HS-27A (cell line): Measurements from ENCODE around the gene MFAP2.
A peak's percentile ranks its signal among the peaks of the same experiment; 100 is the strongest.

Experiments used
- DNase-seq: peaks from one replicate; pipeline ENCODE4 v3.0.0-alpha.2; 2012; ENCODE audit warnings: low read depth, missing footprints

Gene MFAP2

DNA sequence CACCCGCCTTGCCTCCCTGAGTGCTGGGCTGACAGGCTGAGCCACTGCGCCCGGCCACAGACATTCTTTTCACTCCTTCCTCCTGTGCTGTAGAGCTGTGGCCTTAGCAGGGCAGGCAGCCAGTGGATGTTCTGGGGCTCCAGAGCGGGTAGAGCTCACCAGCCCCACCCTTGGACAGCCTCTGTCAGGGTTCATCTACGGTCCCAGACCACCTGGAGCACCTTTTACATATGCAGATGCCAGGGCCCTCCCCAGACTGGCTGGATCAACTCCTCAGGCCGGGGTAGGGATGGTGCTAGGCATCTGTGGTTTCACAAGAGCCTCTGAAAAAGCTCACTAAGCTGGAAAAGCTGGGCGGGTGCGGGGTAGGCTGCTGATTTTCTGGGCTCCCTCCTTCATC is 26.7 kb upstream of the MFAP2 start:
- DNase-seq: no peak

DNA sequence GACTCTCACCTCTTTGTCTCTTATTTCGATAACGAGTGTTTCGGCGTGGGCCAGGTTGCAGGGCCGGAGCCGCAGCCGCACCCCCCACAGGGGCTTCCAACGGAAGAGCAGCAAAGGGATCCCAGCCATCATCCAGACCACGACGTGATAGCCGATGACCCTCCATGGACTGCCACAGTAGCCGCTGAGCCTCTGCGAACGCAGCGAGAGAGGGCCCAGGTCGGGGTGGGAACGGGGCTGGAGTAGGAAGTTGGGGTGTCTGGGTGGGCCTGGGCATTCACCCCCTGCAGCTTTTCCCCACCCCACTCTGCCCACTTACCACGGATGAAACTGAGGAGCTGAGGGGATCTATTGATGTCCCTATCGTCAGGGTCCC is 24.9 kb upstream of the MFAP2 start:
- no peak for DNase-seq

DNA sequence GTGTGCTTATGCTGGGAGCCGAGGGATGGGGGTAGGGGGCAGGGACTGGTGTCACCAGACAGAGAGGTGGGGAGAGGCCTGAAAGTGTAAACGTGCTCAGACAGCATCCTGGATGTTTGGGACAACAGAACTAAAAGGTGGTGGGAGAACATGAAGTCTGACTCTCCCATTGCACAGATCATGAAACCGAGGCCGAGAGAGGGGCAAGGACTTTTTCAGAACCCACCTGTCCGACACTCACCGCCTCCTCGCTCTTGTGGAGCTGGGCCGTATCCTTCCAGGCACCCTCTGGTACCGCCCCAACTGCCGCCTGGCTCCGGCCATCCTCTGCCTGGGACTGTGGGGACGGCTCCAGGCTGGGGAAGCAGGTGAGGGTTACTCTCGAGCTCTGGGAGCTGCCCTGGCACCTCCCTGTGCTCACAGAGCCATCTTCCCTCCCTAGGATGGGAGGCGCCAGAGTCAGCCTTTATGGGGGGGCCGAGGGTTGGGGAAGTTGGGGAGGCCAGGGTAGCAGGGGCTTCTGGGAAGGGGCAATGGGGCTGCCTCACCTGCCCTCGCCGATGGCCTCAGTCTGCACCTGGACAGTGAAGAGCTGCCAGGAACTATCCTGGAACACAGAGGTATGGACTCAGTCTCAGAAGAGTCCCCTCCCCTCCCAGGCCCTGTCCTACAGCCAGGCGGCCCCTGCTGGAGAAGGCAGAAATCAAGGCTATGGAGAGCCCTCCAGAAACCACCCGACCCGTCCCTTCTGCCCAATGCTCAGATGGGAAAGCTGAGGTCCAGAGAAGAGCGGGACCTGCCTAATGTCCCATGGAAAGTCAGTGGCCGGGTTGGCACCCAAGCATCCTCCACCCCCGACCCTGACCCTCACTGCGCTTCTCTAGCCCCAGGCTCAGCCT is 24.3 kb upstream of the MFAP2 start:
- DNase-seq: no peak

DNA sequence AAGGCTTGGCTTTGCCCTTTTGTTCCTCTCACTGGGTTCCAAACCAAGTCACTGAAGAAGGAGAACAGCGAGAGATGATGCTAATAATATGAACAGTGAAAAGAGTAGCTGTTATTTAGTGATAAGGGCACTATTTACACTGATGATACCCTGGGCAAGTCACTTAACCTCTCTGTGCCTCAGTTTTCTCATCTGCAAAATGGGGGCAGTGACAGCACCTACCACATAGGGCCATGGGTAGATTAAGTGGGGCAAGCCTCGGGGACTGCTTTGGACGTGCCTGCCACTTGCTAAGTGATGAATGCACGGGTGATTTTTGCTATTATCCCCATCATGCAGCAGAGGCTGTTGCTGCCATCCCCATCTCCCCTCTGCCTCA is 22.1 kb upstream of the MFAP2 start:
- no peak for DNase-seq

DNA sequence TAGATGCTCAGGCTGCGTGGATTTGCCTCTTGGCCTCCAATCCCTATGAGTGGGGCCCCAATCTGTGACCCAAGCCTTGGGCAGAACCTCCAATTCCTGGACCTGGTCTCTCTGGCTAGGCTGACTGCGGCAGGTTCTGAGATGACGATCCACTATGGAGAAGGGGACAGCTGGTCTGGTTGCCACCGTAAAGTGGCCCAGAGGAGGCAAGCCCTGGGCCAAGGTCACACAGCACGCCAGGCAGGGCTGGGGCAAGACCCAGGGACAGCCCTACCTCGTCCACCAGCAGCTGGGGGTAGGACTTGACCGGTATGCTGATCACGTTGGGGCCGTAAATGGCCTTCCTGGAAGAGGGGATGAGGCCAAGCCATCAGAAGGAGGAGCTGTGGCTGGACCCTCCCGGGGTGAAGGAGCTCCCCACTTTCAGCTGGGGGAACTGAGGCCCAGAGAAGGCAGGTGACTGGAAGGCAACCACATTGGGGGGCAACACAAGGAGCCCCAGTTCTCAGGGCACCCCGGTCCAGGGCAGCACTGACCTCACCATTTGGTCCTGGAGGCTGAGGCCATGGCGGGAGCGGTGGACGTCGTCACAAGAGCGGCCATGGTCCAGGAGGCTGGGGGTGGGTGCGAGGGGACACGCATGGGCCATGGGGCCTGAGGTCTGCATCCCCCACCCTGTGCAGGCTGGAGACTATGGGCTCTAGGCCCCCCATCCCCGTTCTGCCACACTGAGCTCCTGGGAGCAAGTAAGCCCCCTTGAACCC is 21.5 kb upstream of the MFAP2 start:
- DNase-seq: no peak

DNA sequence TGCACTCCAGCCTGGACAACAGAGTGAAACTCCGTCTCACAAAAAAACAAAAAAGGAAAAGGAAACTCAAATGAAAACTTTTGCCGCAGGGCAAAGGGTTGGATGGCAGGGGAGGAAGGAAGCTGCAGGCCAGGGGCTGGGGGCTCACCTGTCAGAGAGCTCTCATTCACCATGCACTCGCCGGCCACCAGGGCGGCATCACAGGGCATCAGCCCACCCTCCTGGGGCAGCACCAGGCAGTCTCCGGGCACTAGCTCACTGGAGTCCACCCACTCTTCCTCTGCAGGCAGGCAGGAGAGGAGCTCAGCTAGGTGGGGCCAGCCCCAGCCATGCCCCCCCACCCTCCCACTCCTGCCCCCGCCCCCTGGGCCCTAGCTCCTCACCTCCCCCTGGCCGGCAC is 19.4 kb upstream of the MFAP2 start:
- no peak for DNase-seq

DNA sequence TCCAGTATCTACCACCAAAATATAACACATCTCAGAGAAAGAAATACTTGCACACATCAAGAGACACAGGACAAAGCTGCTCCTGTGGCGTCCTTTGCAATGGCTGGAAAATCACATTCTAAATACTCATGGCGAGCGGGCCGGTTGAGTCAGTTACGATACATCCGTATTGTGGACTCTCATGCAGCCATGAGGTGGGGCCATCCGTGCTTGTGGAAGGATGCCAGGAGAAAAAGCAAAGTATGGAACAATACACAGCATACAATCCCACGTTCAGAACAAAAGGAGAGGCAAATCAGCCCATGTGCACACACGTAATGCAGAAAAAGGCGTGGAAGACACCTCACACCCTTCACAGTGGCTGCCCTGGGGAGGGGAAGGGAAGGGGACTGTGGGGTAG is 18.2 kb upstream of the MFAP2 start:
- DNase-seq: no peak

DNA sequence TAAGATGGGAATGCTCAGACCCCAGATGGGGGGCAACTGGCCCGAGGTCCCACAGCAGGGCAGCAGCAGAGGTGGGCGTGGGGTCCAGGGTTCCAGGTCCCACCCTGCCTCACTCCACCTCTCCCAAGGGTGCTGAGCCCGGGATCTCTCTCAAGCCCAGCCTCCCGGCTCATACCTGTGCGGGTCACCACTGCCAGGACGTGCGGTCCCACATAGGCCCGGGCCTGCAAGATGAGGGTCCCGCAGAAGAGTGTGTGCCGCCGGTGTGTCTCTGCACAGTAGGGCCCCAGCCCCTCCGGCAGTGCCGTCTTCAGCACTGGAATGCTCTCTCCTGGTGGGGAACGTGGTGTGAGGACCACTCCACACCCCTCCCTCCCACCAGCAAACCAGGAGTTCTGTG is 16.4 kb upstream of the MFAP2 start:
- DNase-seq: no peak

DNA sequence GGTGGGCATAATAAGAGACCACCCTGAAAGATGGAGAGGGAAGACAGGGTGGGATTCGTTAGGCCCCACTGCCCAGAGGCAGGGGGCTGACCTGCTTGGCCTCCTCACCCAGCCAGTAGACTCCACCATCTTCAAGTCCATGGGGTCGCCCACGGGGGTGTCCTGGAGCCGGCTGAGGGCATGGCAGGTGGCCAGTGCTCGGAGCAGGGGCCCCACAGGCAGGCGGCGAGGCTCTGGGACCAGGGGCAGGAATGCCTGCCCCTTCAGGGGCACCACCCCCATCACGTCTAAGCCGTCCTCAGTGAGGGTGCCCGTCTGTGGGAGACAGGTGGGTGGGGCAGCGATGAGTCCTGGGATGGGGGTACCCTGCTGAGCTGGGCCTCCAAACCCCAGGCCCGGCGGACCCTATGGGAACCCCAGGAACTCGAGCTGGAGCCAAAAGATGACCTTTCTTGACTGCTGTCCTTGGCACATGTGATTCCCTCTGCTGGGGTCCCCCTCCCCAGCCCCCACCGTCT is 13.2 kb upstream of the MFAP2 start:
- no peak for DNase-seq

DNA sequence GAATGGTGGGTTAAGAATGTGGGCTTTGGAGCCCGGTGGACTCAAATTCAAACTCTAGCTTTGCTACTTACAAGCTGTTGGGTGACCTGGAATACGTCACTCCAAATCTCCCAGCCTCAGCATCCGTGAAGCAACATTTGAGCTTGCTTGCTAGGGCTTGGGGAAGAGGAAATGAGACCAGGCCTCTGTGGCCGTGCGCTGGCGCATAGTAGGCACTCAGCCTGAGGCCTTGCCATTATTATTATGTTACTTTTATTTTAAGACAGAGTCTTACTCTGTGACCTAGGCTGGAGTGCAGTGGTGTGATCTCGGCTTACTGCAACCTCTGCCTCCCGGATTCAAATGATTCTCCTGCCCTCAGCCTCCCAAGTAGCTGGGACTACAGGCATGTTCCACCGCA is 12.3 kb upstream of the MFAP2 start:
- no peak for DNase-seq

DNA sequence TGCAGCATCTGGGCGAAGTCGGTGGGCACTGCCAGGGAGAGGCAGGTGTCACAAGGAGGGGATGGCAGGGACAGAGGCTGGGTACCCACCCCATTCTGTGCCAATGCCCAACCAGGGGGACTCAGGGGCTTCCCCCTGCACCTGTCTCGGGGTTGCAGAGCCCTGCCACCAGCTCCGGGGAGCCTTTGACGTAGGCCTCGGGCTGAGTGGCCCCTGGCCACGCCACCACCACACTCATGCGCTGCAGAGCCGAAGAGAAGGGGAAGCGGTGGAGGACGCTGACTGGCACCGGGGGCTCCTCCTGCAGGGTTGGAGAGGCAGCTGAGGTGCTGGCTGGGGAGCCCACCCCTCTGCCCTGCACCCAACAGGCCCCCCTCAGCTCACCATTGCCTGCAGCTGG is 11.7 kb upstream of the MFAP2 start:
- DNase-seq: no peak

DNA sequence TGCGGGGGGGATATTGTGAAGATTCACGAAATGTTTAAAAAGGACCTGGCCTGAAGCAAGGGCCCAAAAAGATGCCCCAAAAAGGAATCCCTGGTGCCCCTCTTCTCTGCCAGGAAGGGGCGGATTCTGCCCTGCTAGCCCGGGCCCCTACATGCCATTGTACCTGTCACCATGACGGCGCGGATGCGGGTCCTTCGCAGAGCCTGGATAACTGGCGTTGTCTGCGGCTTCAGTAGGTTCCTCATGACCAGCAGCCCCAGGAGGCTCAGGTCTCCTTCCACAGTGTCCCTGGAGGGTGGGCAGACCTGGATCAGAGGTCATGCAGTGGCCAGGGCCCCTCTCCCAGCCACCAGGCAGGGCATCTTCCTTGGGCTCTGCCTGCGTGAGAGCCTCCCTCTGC is 11.2 kb upstream of the MFAP2 start:
- DNase-seq: no peak

DNA sequence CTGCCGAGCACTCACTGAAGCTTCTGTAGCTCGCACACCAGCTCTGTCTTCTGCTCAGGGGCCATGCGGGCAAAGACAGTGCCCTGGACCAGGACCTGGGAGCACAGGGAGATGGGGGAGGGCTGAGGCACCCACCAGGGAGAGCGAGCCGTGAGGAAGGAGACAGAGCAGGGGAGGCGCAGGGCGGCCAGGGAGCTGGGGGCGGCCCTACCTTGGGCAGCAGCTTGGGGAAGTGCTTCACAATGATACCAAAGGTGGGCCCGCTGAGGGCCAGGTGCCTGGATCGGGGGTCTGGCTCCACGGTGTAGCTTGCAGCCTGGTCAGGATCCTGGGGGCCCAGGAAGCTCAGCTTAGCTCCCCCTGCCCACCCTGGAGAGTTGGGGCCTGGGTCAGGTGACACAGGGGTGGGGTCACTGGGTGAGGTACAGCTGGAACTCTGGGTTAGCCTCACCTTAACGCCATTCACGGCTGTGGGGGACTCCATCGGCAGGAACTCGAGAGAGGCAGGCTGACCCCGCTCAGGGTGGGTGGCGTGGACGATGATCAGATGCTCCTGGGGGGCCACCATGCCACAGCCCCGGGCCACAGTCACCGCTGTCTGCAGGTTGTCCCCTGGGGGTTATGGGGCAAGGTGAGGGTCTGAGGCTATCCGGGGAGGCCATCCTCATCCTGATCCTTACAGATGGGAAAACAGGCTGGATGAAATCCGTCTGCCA is 9.4 kb upstream of the MFAP2 start:
- no peak for DNase-seq

DNA sequence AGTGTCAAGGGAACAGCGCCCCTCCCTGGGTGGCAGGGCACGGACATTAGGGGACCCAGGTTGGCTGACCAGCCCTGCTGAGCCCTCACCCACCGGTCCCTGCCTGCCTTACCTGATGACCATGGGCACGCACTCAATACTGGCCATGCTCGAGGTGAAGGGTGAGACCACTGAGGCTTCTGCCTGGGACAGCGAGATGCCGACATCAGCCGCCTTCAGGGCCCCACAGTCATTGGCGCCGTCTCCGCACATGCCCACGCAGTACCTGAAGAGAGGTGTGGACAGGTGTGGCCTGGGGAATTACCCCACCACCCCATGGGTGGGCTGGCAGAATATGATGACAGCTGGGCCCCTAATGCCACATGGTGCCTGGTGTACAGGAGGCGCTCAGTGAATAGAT is 7.8 kb upstream of the MFAP2 start:
- no peak for DNase-seq

DNA sequence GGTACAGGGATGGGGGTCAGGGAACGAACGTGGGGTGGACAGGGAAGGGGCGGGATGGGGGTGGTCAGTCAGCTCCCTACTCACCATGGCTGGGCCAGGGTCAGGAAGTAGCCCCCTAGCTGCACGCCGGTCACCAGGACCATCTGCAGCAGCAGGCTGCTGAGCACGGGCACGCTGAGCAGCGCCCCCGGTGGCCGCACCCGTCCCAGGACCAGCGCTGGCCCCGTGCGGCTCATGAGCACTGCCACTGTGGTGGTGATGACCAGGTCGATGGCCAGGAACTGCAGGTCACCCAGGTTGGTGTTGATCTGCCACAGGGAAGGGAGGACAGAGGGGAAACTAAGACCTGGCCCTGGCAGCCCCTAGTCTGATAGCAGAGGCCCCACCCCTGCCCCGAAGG is 6.5 kb upstream of the MFAP2 start:
- no peak for DNase-seq

DNA sequence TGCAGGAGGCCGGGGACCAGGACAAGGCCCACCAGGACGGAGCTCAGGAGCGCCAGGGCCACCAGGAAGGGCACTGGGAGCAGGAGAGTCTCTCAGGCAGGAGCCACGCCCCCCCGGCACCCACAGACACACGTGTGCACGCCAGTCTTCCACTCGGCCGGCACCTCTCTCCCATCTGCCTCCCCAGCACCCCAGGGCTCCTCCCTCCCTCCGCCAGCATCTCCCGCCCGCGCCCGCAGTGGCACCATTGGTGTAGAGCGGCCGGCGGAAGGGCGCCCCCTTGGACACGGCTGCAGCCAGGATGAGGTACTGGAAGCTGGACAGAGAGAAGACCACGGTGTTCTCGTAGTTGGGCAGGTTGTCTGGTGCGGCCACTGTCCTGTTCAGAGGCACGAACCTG is 6.1 kb upstream of the MFAP2 start:
- DNase-seq: no peak

DNA sequence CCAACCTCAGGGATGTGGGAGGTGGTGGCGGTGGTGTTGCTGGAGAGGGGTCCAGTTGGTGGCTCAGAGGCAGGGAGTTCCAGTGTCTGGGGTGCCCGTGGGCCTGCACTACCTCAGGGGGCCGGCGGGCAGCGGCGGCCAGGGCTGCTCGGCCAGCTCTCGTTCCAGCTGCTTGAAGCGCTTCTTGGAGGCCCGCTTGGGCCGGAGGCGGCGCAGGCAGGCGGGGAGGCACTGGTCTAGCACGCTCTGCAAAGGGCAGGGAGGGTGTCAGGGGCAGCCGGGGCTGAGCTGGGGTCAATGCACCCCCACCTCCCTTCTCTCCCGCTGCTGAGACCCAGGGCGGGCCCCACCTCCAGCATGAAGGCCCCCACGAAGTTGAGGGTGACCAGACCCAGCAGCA is 5.7 kb upstream of the MFAP2 start:
- DNase-seq: no peak

DNA sequence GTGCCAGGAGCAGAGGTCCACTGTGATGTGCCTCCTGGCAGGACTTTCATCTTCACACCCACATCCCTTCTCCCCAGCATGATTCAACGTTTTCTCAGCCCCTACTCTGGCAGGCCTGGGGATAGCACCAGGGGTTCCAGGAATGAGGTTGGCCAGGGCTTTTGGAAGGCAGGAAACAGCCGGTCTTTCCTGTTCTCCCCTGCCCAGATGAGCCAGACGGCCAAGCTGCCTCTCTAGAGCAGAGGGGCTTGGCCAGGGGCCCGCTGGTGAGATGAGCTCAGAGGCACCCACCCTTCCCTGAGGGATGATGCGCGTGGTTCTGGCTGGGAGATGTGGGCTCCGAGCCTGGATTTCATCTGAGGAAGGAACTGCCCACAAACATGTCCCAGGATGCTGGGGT is 4.3 kb upstream of the MFAP2 start:
- no peak for DNase-seq

DNA sequence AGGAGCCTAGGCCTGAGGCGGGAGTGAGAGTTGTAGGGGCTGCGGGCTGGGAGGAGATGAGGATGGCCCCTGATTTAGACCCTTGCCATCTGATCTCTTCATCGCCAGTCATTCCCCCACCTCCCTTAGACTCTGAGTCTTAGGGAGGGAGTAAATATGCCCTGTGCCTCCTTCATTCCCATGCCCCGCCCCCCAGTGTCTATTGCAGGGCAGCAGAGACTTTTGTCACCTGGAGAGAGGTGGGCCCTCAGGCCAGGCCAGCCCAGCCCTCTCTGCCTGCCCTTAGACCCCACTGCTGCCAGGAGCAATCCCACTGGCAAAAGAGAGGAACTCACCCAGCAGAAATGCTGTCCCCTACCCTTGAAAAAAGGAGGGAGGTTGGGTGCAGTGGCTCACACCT is 3.2 kb upstream of the MFAP2 start:
- DNase-seq: no peak

DNA sequence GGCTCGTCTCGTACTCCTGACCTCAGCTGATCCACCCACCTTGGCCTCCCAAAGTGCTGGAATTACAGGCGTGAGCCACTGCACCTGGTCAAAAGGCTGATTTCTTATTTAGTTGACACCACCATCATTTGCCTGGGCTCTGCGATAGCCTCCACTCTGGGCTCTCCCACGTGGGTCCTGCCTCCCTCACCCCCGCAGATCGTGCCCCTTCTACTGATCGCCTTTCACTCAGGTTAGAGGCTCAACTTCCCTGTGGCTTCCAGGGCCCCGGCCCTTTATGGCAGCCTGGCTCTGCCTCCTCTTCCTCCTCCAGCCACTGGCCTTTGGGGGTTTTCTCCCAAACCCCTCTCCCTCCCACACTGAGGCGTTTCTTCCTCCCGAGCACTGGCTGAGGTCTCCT is 2.5 kb upstream of the MFAP2 start:
- DNase-seq: no peak

DNA sequence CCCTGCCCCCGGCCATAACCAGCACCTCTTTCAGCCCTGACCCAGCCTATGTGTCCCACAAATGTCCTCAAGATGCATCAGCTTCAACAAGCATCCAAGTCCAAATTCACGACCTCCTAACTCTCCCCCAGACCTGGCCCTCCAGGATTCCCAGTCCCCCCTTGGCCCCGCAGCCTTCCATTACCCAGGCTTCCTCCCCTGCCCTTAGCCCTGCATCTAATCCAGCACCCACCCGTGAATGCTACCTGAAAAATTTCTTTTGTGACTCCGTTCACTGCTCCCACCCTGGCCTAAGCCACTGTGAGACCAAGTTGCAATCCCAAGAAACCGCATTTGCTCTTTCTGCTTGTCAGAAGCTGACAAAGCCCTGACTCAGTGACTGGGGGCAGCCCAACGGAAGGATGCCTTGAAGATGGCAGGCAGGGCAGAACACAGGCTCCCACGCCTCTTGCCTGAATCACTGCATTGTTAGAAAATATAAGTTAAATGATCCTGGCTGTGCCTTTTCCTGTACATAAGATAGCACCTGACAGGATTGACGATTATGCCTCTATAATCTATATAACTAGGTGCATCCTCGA is 939 bp upstream of the MFAP2 start:
- DNase-seq: peak; percentile 53
